Bone marrow (tissue), 2 donors: ENCODE results near the gene FAM162A.
"Not testable (repeated sequence)": the region's sequence is repeated elsewhere in the genome, so short reads cannot be mapped to it uniquely, and the experiment has no call there.

Source experiments
- DNase-seq, 2 donors: peaks; one replicate each; lab custom pipeline; 2025; lab: John Stamatoyannopoulos, UW

The FAM162A gene, protein sequence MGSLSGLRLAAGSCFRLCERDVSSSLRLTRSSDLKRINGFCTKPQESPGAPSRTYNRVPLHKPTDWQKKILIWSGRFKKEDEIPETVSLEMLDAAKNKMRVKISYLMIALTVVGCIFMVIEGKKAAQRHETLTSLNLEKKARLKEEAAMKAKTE

DNA sequence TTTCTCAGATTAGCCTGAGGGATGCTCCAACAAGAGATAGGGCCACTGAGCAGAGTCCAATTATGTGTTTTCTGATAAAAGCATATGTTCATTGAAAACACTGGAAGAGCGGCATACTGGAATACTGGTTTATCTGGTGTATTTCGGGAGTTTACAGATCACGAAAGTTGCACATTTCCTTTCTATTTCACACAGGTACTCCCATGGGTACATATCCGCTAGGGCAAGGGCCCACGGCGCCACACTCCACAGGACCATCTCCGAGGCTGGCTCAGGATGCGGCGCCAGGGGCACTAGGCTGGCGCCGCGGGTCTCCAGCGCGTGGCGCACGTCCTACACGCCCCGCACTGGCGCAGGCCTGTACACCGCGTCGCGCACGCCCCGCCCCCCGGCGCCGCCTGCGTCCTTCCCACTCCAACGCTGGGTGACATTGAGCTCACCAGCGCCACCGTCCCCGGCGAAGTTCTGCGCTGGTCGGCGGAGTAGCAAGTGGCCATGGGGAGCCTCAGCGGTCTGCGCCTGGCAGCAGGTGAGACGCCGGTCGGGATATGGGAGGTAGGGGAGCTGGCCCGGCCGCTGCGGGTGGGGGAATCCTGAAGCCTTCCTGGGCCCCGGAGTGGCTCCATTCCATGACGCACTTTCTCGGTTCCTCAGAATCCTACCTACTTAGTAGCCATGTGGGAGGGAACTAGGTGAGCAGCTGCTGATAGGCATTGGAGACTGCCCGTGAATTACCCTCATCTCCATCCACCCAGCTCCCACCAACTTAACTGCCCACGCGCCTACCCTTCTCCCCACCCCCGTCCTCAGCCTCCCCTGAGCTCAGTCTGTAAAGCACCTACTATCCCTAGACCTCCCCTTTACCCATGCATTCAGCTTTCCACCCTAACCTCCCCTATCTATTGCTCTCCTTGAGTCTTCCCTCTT lies at the start of gene FAM162A:
TSS of gene FAM162A (plus strand) at position 412 of the 927 bp plus-strand sequence. CDS start at position 496, 84 bp downstream.
- peak; percentile 80 to 88 for DNase-seq

DNA sequence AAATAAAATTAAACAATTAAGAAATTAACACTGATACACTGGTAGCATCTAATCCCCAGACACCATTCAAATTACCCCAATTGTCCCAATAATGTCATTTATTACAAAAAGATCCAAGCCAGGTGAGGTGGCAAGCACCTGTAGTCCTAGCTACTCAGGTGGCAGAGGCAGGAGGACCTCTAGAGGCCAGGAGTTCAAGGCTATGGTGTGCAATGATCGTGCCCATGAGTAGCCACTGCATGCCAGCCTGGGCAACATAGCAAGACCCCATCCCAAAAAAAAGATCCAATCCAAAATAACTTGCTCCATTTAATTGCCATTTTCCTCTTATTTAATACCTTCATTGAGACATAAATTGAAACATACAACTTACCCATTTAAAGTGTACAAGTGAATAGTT lies 41.2 kb upstream of the FAM162A start:
- DNase-seq, result no peak

DNA sequence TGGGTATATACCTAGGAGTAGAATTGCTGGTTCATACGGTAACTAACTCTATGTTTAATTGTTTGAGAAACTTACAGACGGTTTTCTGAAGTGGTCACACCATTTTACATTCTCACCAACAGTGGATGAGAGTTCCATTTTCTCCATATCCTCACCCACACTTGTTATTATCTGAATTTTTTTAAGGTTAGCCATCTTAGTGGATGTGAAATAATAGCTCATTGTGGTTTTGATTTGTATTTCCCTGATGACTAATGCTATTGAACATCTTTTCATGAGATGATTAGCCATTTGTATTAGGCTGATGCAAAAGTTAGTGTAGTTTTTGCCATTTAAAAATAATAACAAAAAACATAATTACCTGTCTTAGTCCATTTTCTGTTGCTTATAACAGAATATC lies 40.3 kb upstream of the FAM162A start:
- DNase-seq, result no peak

DNA sequence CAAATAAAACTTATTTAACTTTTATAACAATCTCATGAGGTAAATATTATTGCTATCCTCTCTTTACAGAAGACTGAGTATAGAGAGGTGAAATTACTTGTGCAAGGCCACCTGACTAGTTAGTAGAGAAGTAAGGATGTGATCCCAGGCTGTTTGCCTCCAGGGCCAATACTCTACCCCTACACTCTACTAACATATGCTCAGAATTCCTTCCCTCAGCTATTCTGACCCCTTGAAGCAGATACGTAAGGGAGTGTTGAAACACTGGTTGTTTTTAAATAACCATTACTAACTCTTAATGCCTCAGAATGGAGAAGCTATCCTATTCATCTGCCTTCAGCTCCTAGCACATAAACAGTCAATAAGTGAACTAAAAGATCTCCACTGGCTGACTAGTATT lies 34.8 kb upstream of the FAM162A start:
- DNase-seq, result no peak

DNA sequence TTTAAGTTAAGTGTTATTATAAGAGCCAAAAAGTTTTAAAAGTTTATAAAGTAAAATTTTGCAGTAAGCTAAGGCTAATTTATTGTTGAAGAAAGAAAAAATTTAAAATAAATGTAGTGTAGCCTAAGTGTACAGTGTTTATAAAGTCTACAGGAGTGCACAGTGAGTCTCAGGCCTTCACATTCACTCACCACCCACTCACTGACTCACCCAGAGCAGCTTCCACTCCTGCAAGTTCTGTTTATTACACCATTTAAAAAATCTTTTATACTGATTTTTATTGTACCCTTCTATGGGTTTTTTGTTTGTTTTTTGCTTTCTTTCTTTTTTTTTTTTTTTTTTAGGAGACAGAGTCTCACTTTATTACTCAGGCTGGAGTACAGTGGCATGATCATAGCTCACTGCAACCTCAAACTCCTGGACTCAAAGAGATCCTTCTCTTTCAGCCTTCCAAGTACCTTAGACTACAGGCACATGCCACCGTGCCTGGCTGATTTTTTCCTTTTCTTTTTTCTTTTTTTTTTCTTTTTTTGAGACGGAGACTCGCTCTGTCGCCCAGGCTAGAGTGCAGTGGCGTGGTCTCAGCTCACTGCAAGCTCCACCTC lies 33.1 kb upstream of the FAM162A start:
- DNase-seq, result no peak

DNA sequence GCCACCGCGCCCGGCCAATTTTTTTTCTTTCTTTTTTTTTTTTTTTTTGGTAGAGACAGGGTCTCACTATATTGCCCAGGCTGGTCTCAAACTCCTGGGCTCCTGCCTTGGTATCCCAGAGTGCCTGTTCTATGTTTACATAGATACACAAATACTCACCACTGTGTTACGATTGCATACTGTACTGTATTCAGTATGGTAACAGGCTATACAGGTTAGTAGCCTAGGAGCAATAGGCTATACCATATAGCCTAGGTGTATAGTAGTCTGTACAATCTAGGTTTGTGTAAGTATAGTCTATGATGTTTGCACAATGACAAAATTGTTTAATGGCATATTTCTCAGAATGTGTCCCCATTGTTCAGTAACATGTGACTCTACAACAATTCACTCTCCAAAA lies 32.4 kb upstream of the FAM162A start:
- no peak for DNase-seq

DNA sequence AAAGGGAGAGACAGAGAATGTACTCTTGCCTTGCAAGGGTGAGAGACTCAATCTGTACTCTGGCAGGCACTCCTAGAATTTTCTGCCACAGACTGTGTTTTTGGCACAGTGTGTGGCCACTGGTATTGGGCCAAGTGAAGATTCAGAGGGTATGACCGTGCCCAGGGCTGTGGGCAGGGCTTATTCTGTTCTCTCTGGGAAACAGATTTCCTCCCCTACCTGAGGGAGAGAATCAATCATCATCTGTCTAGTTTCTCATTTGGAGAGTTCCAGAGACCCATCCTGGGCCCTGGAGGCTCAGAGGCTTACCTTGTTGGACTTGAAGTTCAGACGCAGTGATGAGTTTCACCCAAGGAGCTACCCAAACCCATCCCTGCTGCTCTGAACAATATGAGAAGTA lies 30.8 kb upstream of the FAM162A start:
- no peak for DNase-seq

DNA sequence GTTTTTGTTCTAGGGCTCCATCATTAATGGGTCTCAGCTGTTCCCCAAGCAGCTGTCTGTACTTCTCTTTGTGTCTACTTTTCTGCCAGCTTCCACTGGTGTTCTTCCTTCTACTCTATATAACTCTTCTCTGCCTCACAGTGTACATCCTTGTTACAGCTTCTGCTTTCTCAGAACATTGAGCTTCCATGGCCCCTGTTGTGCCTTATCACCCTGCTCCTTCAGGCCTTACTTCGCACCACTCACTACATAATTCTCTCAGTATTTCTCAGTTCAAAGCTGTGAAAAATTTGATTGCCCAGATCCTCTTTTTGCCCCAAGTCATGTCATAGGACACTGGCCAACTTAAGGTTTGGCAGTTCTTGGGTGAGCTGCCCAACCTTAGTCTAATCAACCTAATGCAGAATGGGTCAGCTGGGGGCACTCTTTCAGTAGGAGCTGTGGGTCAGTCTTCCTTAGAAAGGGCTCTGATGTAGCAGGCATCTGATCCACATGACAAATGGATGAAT lies 30.0 kb upstream of the FAM162A start:
- DNase-seq, result no peak

DNA sequence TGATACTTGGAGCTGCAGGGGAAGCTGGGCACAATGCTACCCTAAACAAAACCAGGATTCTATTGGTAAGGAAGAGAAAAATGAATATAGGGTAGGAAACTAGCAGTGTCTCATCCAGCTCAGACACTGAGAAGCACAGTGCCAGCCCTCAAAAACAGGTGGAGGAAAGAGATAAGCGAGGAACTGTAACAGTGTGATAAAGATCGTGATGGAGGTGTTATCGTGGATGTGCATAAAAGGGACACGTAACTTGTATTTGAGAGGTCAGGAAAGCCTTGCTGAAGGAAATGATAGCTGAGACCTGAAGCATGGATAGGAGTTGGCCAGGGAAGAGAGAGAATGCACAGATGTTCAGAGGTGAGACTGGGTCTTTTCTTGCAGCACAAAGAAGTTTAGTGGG lies 28.4 kb upstream of the FAM162A start:
- no peak for DNase-seq

DNA sequence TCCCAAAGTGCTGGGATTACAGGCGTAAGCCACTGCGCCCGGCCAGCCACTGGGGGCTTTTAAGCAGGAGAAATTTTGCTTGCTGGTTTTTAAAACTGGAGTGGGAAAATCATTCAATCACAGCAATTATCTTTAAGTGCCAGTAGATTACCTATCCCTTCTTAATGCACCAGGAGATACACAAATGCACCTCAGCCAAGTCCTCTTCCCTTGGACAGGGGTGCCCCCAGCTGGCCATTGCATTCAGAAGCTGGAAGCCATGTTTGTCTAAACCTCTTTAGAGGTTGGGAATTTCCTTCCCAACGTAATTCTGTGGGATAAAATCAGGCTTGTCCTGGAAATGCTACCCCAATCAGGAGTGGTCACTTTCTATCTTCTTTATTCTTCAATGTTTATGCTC lies 27.6 kb upstream of the FAM162A start:
- DNase-seq, result no peak

DNA sequence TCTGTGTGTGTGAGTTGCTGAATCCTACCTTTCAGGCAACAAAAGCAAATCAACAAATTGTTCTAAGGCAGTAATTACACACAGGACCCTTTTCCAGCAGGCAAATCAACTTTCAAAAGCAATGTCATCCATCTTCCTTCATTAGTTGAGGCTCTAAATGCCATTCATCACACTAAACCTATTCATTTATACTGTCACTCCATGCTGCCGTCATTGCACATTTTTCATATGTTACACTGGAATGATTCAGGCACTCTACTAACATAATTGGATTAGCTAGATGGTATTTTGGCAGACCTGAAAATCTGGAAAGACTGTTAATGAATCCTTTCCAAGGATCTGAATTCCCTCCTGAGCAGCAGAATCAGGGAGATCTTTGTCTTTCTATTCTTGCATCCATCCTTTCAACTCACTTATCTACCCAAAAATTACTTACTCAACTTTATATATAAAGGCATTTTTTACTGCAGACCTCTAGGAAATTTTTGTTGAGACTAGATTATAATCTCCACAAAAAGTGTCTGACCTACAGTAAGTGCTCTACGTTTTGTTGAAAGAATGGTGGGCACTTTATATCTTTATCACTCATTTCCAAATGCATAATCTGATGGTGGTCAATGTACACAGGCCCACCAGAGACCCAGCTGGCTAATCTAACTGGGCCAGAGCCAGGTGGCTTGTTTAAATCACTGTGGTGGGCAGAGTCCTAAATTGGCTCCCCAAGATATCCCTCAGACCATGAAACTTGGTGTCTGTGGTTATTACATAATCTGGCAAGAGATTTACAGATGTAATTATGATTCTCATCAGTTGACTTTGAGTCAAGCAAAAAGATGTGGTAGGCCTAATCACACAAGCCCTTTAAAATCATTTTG lies 25.9 kb upstream of the FAM162A start:
- DNase-seq, result no peak

DNA sequence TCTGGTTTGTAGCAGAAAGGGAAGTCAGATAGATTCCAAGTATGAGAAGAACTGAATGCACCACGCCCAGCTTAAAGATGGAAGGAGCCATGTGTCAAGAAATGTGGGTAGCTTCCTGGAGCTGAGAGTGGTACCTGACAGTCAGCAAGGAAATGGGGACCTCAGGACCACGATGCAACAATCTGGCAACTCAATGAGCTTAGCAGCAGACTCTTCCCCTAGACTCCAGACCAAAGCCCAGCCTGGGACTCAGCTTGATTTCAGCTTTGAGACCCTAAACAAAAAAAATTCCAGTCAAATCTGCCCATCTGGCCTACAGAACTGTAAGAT lies 25.3 kb upstream of the FAM162A start:
- no peak for DNase-seq

DNA sequence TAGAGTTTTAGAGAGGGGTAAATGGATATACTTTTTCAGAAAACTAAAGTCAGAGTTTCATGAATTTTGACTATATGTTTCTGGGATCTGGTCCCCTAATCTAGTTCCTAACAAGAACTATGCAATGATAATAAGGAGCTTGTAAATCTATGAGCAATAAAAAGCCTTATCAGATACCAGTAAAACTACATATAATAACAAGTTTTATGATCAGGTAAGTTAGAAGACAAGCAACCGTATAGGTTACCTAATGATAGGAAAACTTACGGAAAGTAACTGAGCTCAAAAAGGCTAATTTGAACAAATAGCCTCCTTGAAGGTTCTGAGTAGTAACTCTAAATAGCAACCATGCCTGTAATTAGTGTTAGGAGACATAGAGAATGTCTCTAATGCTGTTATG lies 22.0 kb upstream of the FAM162A start:
- no peak for DNase-seq

DNA sequence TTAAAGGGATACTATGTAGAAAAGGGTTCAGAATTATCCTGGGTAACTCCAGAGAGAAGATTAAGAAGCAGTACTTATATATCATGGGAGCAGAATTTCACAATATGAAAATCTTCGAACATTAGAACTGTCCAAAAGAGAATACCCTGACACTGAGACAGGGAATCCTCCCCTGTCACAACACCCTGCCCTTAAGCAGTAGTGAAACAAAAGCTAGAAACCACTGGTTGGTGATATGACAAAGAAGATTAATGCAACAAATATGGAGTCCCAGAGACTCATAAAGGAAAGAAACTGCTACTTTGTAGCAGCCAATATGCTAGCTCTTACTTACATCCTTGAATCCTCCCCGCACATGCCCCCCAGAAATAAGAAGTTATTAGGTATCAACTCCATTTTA lies 19.5 kb upstream of the FAM162A start:
- no peak for DNase-seq

DNA sequence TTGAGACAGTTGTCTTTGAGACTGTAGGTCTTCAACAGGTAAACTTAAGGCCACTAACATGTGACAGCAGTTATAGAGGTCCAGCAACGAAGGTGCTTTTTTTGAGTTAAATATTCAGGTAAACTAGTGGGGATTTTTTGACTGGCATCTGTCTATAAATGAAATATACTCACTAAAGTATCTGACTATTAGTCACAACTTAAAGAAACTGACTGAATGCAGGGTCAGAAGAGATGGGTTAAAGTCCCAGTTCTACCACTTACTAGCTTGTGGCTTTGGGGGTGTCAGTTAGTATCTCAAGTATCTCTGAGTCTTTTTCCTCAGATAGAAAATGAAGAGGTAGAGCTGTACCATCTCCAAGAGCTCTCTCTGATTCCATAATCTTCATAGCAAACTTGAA lies 18.9 kb upstream of the FAM162A start:
- no peak for DNase-seq

DNA sequence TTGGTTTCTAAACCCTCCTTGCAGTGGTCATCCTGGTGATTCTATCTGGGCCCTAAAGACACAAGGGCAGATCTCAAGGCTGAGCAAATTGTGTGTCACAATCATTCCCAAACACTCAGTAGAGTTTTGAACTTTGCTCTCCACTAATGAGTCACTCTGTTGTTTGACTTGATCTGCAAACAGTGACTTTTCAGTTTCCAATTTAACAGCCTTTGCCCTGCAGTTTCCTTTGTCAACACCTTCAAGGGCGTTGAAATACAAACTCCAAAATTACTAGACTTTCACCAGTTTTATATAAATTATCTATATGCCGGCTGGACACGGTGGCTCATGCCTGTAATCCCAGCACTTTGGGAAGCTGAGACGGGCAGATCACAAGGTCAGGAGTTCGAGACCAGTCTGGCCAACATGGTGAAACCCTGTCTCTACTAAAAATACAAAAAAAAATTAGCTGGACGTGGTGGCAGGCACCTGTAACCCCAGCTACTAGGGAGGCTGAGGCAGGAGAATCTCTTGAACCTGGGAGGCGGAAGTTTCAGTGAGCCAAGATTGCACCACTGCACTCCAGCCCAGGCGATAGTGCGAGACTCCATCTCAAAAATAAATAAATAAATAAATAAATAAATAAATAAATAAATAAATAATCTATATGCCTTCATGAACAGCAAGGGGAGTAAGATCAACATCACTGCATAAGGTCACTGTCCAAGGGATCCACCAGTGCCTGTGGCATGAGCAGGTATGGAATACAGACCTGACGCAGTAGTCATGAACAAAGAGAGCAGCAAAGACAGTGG lies 18.2 kb upstream of the FAM162A start:
- not testable (repeated sequence) for DNase-seq

DNA sequence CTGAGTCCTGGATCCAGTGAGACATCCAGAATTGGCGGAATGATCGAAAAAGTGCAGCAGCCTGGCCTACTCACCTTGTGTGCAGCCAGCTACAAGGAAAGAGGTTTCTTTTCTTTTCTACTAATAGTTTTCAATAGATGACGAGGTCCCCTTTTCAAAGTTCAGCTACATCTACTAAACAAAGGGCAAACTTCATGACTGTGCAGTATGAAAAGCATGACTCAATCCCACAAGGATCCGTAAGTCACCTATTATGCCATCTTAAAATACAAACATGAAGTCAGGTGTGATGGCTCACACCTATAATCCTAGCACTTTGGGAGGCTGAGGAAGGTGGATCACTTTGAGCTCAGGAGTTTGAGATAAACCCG lies 17.6 kb upstream of the FAM162A start:
- no peak for DNase-seq

DNA sequence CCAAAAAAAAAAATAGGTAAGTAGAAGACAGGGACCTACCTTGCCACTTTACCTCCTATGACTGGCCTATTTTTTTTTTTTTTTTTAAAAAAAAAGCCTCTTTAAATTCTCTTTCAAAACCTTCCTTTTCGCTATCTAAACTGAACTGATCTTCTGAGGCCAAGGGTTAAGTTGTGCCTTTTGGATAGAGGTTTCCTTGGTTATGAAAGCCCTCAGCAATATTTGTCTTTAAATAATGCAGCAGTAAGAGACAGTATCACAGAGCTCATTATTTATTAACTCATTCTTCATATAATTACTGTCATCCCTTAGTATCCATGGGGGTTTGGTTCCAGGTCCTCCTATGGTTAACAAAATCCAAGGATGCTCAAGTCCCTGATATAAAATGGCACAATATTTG lies 9.9 kb upstream of the FAM162A start:
- no peak for DNase-seq

DNA sequence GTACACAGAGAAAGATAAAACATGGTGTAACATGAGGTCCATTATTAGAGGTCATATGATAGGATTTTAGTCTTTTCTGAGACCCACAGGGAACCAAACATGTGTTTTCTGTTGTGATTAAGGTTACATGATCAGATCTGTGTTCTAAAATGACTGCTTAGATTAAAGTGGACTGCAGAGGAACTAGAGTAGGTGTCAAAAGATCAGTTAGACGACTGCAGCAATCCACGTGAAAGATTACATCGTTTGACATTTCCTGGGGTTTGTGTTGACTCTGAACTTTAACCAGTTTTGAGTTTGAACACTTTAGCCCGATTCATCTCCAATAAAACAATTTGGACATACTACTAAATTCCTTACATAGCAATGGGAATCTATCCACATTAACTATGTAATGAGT lies 6.0 kb upstream of the FAM162A start:
- DNase-seq, result no peak

DNA sequence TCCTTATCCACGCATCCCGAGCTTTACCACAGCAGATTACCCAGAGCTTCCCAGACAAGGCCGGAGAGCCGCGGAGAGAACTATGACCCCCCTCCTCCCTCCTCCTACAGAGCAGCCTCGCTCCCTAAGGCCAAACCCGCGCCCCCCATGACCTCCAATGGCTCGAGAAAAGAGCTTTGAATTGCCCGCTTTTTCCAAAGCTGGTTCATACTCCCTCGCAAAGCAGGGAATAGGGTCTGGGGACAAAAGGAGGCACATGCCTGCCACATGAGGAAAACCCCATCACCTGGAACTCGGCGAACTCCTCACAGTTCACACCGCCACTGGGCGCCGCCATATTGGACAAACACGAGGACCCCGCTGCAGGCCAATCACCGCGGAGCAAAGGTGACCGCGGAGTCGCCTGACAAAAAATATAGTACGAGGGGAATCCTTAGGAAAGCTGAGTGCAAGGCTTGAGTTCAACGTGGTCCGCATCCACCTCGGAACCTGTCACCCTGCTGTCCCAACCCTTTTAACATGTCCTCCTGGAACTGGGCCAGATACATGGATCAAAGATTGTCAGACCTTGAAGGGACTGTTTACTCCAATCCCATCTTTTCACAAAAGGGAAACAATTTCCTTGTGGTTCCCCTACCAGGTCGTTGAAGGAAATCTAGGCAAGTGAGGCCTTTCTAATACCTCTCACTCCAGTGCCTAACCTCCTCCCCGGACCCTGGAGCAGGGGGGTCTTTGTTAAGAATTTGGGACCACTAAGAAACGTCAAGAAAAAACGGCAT lies 905 bp upstream of the FAM162A start, which contains the start of gene MIX23:
TSS of gene MIX23 (minus strand) at position 344 of the 779 bp plus-strand sequence. CDS start at position 337, 7 bp downstream.
- peak; percentile 43 to 59 for DNase-seq
